HepG2 (cell line): ENCODE measurements around the gene DNAJC15. TPM values are rescaled to one million over a fixed set of nuclear protein-coding genes. Genes with fewer than 3 reads are reported as not detected.

ENCODE experiments used
- ATAC-seq: fragments of 200-7000 bp; cut with Tn5 transposase; 3 replicates; pipeline ENCODE4 v1.9.1; 2020; ENCODE audit warnings: mild to moderate bottlenecking, moderate library complexity
- BruUV-seq: library from RNA; stranded (reverse); fragments of 400-500 nt; replicated peaks from 2 replicates; lab custom pipeline; 2021; lab: Mats Ljungman, UMichigan
- CTCF ChIA-PET: fragments of 300-600 bp; formaldehyde crosslinking; extraction: SDS; loops from one replicate; lab custom pipeline; 2021; ENCODE audit warnings: low total read pairs, inconsistent platforms, low intra/inter-chr PET ratio; lab: Yijun Ruan, JAX
- POLR2A ChIA-PET: fragments of 350-600 bp; sonication (Branson Sonifier 250); formaldehyde crosslinking; loops from one replicate; lab custom pipeline; 2020; ENCODE audit warnings: antibody characterized with exemption, inconsistent platforms; lab: Yijun Ruan, JAX
- DNase-seq: peaks from one replicate; pipeline ENCODE4 v3.0.0-alpha.2; 2015; ENCODE audit warnings: low spot score
- FAIRE-seq: peaks from 3 replicates; lab custom pipeline; 2011; peaks lifted over from hg19 to GRCh38; lab: Jason Lieb, UNC
- H2AFZ ChIP-seq: one replicate; pipeline ENCODE4 v1.6.1; 2011; ENCODE audit warnings: low read length, inconsistent platforms
- H3K27ac ChIP-seq: fragments of 300-600 bp; 3 replicates; pipeline ENCODE4 v1.8.0; 2011; ENCODE audit warnings: mixed run types, mild to moderate bottlenecking, mixed read lengths, low read length, inconsistent platforms; ENCODE audit not compliant: insufficient read depth; ENCODE audit errors: extremely low read length
- H3K27me3 ChIP-seq, 2 experiments: fragments of 200-600 bp in 1 of 2; 2 replicates in 1 of 2; 3 replicates in 1 of 2; pipeline versions ENCODE4 v1.6.0 to v1.8.0; 2011; ENCODE audit warnings: low read length in 2 of 2, mild to moderate bottlenecking in 2 of 2, moderate library complexity in 2 of 2, inconsistent platforms in 1 of 2; ENCODE audit not compliant: insufficient read depth in 2 of 2, control insufficient read depth in 1 of 2
- H3K36me3 ChIP-seq, 2 experiments: fragments of 200-600 bp in 1 of 2; replicated peaks in 1 of 2; 2 replicates in 1 of 2; 3 replicates in 1 of 2; pipeline versions ENCODE4 v1.5.1 to v1.8.0; 2011; ENCODE audit warnings: low read length in 2 of 2, inconsistent platforms in 1 of 2; ENCODE audit not compliant: insufficient read depth in 2 of 2, control insufficient read depth in 1 of 2
- H3K4me1 ChIP-seq: 2 replicates; pipeline ENCODE4 v1.5.1; 2012; ENCODE audit warnings: low read length, inconsistent platforms; ENCODE audit not compliant: insufficient read depth
- H3K4me2 ChIP-seq: 2 replicates; pipeline ENCODE4 v1.6.0; 2011; ENCODE audit warnings: low read depth, low read length, inconsistent platforms
- H3K4me3 ChIP-seq, 3 experiments: fragments of 200-600 bp in 1 of 3; sonication (generic), shearing (Covaris generic) in 1 of 3; replicated peaks in 1 of 3; 2 replicates each; pipeline ENCODE4 v1.5.1; 2011 to 2016; ENCODE audit warnings: low read length in 3 of 3, inconsistent platforms in 2 of 3, low read depth in 2 of 3, mild to moderate bottlenecking in 2 of 3, control low read depth in 1 of 3, mixed read lengths in 1 of 3; ENCODE audit not compliant: insufficient read depth in 1 of 3
- H3K79me2 ChIP-seq: one replicate; pipeline ENCODE4 v1.6.1; 2011; ENCODE audit warnings: low read length, inconsistent platforms; ENCODE audit not compliant: insufficient read depth
- H3K9ac ChIP-seq: 2 replicates; pipeline ENCODE4 v1.6.0; 2011; ENCODE audit warnings: mild to moderate bottlenecking, low read depth, low read length, inconsistent platforms; ENCODE audit not compliant: insufficient read depth
- H3K9me3 ChIP-seq: 2 replicates; pipeline ENCODE4 v1.5.1; 2012; ENCODE audit warnings: mild to moderate bottlenecking, low read length
- H4K20me1 ChIP-seq: 2 replicates; pipeline ENCODE4 v1.6.0; 2011; ENCODE audit warnings: inconsistent platforms, mild to moderate bottlenecking, low read length, moderate library complexity; ENCODE audit not compliant: insufficient read depth
- MAZ ChIP-seq, 2 experiments: sonication (generic) in 1 of 2; formaldehyde crosslinking in 1 of 2; IDR thresholded peaks; 2 replicates each; pipeline versions ENCODE4 v1.5.0 to v1.6.1; 2012 to 2020; ENCODE audit warnings: low read depth in 2 of 2, mild to moderate bottlenecking in 2 of 2, borderline replicate concordance in 1 of 2, improper control_type of control experiment in 1 of 2, low read length in 1 of 2, missing genetic modification reagents in 1 of 2, moderate library complexity in 1 of 2
- TBX2 ChIP-seq: sonication (generic); formaldehyde crosslinking; IDR thresholded peaks from 2 replicates; pipeline ENCODE4 v1.5.0; 2020; ENCODE audit warnings: missing genetic modification reagents, mild to moderate bottlenecking, borderline replicate concordance
- WGBS: methylation state at CpG from one replicate; pipeline ENCODE4 v1.1.6; 2017; ENCODE audit warnings: low lambda C conversion rate; 5-methylcytosine and 5-hydroxymethylcytosine counted together
- in situ Hi-C: cut with HindIII; loops from 2 replicates; pipeline ENCODE4 v1.10.0; 2017; ENCODE audit warnings: low pct_unique_long_range_greater_than_20kb; ENCODE audit not compliant: extremely low pct_ligation_motif_present
- intact Hi-C: fragments of 100-400 bp; cut with micrococcal nuclease; formaldehyde crosslinking; loops from one replicate; pipeline ENCODE4 v1.10.0; 2022; ENCODE audit not compliant: unreplicated experiment
- polyA plus RNA-seq, 8 experiments: library from polyadenylated mRNA; depleted of rRNA in 3 of 8; stranded (reverse) in 7 of 8; unstranded in 1 of 8; fragments of >200 nt; fragmentation: Illumina TruSeq in 4 of 8; extraction: Trizol in 4 of 8; gene quantifications; 2 replicates each; pipeline versions ENCODE4 v1.2.1 to v1.2.3, GENCODE V29; 2011 to 2016; ENCODE audit warnings: low read depth in 4 of 8, missing spikeins in 1 of 8, mixed read lengths in 1 of 8; ENCODE audit not compliant: insufficient read depth in 1 of 8
- total RNA-seq, 5 experiments: library from RNA; depleted of rRNA; stranded (reverse); fragments of >200 nt; fragmentation: Illumina TruSeq; extraction: Trizol; gene quantifications; 2 replicates each; pipeline ENCODE4 v1.2.3, GENCODE V29; 2016; ENCODE audit warnings: low read depth in 1 of 5
- TF ChIP-seq, protein P1 (sequence below): sonication (generic); formaldehyde crosslinking; IDR thresholded peaks from 2 replicates; pipeline ENCODE4 v1.4.0; 2020; ENCODE audit warnings: missing genetic modification reagents, mild to moderate bottlenecking, borderline replicate concordance

Gene DNAJC15
- total and polyA plus RNA-seq, 2 of the 13 experiments (the other 11 are each of a cell fraction or from before 2014, with no cell fraction given), result 23.0 to 31.9 TPM

DNA sequence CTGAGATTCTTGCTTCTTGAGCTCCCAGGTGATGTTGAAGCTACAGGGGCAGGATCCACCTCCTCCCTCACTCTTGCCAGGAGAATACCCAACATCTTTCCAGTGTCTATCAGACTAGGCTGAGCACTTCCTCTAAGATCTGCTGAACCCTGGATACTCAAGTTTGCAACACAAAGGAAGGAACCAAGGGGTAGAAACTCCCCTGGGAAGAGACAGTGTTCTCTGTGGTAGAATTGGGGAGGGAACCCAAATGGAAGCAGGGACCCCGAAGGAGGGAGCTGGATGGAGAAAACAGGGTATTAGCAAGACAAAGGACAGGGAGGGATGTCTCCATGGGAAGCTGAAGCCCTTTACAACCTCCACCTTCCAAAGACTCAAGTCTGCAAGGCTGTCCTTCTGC, 117.6 kb downstream of the DNAJC15 start:
- Histone ChIP-seq H3K9me3 (no peaks in the 10 kb centered on the region), H4K20me1 (no peaks in the 10 kb centered on the region), H3K27me3 (no peaks in the 10 kb centered on the region; a peak in 1 of 5 replicates), H3K36me3 (no peaks in the 10 kb centered on the region), H3K4me1 (no peaks in the 10 kb centered on the region), H3K79me2 (no peaks in the 10 kb centered on the region), H2AFZ (no peak overlapping the region), H3K4me2 (no peak overlapping the region), H3K4me3 (no peak overlapping the region), H3K9ac (no peak overlapping the region), H3K27ac (no peak overlapping the region)
- no peak for DNase-seq
- in situ Hi-C loops, result loop anchor here (25.0 kb wide), 1 partner anchor 554 kb away; no protein-coding TSS in a partner anchor
- ChIA-PET POLR2A (no interaction called here), CTCF (no interaction called here)
- intact Hi-C loops, result no loop called here
- no peak for TF ChIP-seq TBX2 (CRISPR knock-in tag)
- no peak for ATAC-seq
- 0% methylated on average over 1 of the region's 1 CpG for WGBS
- FAIRE-seq, result no peak
- BruUV-seq, result no TSS peak

DNA sequence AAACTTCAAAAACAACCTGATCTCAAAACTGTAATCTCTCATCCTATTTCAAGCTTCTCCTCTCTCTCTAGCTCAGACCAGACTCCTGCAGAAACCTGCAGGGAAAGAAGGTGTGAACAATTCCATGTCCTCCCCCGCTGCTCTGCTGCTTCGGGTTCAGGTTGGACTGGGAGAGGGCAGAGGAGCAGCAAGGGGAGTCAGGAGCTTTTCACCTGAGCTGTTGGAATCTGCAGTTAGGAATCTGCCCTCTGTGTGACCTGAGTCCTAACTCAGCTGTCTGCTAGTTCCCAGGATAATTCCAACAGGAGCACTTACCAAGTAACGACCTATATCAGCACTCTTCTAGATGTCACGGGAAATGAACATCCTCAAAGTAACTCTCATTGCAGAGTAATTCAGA, 118.3 kb downstream of the DNAJC15 start:
- DNase-seq (no peak), ATAC-seq (no peak), FAIRE-seq (no peak)
- no peaks in the 10 kb centered on the region; a peak in 1 of 5 replicates for H3K27me3 ChIP-seq
- in situ Hi-C loops, result loop anchor here (25.0 kb wide), 1 partner anchor 554 kb away; no protein-coding TSS in a partner anchor
- H3K79me2 ChIP-seq, result no peaks in the 10 kb centered on the region
- no peaks in the 10 kb centered on the region for H3K36me3 ChIP-seq
- CTCF ChIA-PET, result no interaction called here
- no peak overlapping the region for H2AFZ ChIP-seq
- H3K4me2 ChIP-seq, result no peak overlapping the region
- TF ChIP-seq, protein P1, sequence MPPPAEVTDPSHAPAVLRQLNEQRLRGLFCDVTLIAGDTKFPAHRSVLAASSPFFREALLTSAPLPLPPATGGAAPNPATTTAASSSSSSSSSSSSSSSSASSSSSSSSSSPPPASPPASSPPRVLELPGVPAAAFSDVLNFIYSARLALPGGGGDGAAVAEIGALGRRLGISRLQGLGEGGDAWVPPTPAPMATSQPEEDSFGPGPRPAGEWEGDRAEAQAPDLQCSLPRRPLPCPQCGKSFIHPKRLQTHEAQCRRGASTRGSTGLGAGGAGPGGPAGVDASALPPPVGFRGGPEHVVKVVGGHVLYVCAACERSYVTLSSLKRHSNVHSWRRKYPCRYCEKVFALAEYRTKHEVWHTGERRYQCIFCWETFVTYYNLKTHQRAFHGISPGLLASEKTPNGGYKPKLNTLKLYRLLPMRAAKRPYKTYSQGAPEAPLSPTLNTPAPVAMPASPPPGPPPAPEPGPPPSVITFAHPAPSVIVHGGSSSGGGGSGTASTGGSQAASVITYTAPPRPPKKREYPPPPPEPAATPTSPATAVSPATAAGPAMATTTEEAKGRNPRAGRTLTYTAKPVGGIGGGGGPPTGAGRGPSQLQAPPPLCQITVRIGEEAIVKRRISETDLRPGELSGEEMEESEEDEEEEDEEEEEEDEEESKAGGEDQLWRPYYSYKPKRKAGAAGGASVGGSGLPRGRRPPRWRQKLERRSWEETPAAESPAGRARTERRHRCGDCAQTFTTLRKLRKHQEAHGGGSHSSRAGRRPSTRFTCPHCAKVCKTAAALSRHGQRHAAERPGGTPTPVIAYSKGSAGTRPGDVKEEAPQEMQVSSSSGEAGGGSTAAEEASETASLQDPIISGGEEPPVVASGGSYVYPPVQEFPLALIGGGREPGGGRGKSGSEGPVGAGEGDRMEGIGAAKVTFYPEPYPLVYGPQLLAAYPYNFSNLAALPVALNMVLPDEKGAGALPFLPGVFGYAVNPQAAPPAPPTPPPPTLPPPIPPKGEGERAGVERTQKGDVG (CRISPR knock-in tag), result no peak
- TF ChIP-seq MAZ (IDR thresholded peaks at IDR 0.05; ENCODE audit: borderline replicate concordance, low read depth, low read length) (no peak), MAZ (CRISPR knock-in tag; IDR thresholded peaks at IDR 0.05; ENCODE audit: low read depth) (no peak)
- H3K27ac ChIP-seq, result no peak overlapping the region
- no peaks in the 10 kb centered on the region for H4K20me1 ChIP-seq
- intact Hi-C loops, result no loop called here
- H3K4me3 ChIP-seq, result no peak overlapping the region
- H3K9ac ChIP-seq, result no peak overlapping the region
- no peaks in the 10 kb centered on the region for H3K9me3 ChIP-seq
- no peaks in the 10 kb centered on the region for H3K4me1 ChIP-seq
- no TSS peak for BruUV-seq
- 24% methylated on average over 4 of the region's 4 CpGs for WGBS
- POLR2A ChIA-PET, result no interaction called here
